ENCODE results near the gene PHLDA3.
A peak's percentile ranks its signal among the peaks of the same experiment; 100 is the strongest.

PHLDA3 gene

DNA sequence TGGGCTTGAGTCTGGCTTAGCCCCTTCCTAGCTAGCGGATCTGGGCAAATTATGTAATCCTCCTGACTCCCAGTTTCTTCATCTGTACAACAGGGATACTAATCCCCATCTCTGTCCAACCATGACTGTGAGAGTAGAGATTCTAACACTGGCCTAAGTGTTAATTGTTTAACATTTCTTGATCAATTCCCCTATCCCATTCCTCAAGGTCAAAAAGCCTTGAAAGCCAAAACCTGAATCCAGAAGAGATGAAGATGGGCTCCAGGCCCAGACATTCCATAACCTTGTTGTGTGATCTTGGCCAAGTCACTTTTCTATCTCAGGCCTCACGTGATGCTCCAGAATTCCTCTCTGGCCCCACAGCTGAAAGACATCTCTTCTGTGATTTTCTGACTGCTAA lies 18.8 kb upstream of the PHLDA3 start:
- no peak for DNase-seq (ENCODE audit: low read depth)
- no peak overlapping the region for H3K4me3 ChIP-seq (ENCODE audit: low read depth, low read length)
- TF ChIP-seq, protein P1, sequence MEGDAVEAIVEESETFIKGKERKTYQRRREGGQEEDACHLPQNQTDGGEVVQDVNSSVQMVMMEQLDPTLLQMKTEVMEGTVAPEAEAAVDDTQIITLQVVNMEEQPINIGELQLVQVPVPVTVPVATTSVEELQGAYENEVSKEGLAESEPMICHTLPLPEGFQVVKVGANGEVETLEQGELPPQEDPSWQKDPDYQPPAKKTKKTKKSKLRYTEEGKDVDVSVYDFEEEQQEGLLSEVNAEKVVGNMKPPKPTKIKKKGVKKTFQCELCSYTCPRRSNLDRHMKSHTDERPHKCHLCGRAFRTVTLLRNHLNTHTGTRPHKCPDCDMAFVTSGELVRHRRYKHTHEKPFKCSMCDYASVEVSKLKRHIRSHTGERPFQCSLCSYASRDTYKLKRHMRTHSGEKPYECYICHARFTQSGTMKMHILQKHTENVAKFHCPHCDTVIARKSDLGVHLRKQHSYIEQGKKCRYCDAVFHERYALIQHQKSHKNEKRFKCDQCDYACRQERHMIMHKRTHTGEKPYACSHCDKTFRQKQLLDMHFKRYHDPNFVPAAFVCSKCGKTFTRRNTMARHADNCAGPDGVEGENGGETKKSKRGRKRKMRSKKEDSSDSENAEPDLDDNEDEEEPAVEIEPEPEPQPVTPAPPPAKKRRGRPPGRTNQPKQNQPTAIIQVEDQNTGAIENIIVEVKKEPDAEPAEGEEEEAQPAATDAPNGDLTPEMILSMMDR (IDR thresholded peaks at IDR 0.05; ENCODE audit: low read depth, low read length, missing control alignments): no peak

DNA sequence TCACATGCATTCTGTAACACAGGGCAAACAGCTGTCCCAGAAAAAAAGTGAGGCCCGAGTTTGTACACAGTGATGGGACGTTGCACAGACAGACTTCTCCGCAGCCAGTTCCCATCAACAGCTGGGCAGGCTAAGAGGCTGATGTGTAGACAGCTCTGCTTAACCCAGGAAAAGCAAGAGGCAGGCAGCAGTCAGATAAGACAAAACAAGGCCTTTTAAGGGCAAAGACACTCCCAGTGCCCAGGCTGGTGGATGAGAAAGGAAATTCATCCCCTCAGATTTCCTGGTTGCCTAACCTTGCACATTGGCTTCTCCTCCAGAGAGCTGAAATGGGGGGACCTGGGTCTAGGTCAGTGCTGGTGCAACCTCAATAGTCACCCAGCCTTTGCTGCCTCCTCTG lies 17.2 kb upstream of the PHLDA3 start:
- no peak for DNase-seq (ENCODE audit: low read depth)
- TF ChIP-seq, protein P1 (IDR thresholded peaks at IDR 0.05; ENCODE audit: low read depth, low read length, missing control alignments): no peak
- no peak overlapping the region for H3K4me3 ChIP-seq (ENCODE audit: low read depth, low read length)

DNA sequence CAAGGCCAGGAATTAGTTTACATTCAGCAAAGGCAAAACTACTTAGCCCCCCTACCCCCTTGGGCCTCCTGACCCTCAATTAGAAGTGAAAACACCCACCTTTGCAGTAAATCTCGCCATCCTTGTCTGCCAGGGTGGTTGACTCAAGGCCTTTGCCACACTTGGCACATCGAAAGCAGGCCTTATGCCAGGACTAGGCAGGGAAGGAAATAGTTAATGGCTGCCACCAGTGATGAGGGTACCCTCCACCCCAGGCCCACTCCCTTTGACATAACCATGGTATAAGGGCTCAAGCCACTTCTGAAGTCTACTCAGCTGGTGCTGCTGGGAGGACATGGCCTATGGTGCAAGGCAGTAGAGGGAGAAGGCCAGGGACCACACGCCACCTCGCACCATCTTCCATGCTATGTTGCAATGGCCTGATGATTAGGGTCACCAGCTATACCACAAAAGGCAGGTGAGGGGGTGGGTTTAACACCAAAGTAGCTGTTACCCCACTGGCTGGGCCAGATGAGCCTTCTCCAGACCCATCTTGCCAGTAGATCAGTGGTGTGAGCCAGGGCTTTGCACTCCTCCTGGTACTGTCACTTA lies 16.3 kb upstream of the PHLDA3 start:
- no peak for DNase-seq (ENCODE audit: low read depth)
- TF ChIP-seq, protein P1 (IDR thresholded peaks at IDR 0.05; ENCODE audit: low read depth, low read length, missing control alignments): no peak
- H3K4me3 ChIP-seq (ENCODE audit: low read depth, low read length): no peak overlapping the region

DNA sequence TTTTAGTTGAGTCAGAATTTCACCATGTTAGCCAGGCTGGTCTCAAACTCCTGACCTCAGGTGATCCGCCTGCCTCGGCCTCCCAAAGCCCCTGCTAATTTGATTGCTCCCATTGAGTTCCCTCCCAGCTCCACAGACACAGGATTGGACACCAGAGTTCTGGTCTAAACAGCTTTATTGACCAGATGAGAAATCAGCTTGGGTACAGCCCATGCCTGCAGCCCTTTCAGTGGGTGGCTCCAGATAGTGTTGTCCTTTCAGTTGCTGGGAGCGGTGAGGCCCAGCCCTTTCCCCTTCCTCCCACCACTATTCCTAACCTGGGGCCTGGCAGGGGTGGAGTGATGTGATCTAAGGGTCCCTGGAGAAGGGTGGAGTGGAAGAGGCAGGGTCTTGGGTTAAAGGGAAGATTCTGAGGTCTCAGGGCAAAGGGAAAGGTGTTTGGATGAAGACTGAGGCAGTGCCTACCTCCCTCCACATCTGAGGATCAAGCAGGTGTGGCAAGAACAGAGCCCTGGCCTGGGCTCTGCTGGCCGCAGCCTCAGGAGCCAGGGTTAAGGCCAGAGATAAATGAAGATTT lies 14.5 kb upstream of the PHLDA3 start:
- TF ChIP-seq, protein P1 (IDR thresholded peaks at IDR 0.05; ENCODE audit: low read depth, low read length, missing control alignments): no peak
- H3K4me3 ChIP-seq (ENCODE audit: low read depth, low read length): no peak overlapping the region
- DNase-seq (ENCODE audit: low read depth): no peak

DNA sequence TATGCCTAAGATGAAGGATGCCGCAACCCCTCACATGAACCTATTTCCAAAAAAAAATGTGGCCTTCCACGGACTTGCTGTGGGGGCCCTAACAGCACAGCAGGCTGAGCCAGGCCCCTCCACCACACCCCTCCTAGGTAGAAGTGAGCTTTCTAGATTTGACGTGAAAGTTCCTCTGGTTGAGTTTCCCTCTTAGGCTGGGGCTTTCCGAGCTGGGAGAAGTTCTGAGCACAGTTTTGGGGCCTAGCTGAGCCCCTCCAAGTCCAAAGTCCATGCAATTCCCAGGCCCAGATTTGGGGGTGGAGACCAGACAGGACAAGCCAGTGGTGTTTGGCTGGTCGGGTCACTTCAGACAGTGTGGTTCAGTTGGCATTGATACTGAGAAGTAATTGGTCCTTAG lies 13.8 kb upstream of the PHLDA3 start:
- no peak overlapping the region for H3K4me3 ChIP-seq (ENCODE audit: low read depth, low read length)
- DNase-seq (ENCODE audit: low read depth): no peak
- TF ChIP-seq, protein P1 (IDR thresholded peaks at IDR 0.05; ENCODE audit: low read depth, low read length, missing control alignments): no peak

DNA sequence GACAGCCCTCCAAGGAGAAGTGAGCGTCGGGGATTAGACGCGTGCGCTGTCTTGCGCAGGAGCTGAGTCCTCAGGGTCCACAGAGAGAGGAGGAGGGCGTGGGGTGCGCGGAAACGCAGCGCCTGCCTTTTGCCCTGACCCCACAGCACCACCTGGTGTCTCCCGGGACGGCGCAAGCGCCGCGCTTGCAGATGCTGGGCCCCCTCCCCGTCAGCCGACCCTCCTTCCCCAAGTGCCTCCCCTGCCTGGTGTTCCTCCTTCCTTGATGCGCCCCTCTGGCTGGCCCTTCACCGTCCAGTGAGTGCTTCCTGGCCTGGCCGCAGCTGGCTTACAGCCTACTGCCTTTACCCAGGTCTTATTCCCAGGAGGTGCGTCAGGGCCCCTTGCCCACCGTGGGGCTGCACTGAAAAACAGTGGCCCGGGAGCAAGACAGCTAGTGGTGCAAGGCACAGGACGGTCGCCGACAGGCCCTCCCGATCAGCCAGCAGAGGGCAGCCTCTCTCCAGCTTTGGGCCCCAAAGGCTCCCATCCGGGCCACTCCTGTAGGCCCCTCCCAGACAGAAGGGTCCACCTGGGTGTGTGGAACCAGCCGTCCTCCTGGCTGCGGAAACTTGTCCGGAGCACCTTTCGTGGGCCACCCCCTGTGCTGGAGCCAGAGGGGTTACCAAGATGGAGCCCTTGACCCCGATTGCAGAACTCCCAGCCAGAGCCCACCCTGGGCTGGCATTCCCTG lies 12.9 kb upstream of the PHLDA3 start:
- TF ChIP-seq, protein P1 (IDR thresholded peaks at IDR 0.05; ENCODE audit: low read depth, low read length, missing control alignments): peak; percentile 93
- H3K4me3 ChIP-seq (ENCODE audit: low read depth, low read length): peak overlapping the region; percentile 22
- DNase-seq (ENCODE audit: low read depth): peak; percentile 49
